GM12878 (cell line): ENCODE data around the gene EWSR1. TPM values are rescaled to one million over a fixed set of nuclear protein-coding genes. Genes with fewer than 3 reads are reported as not detected.

Source experiments
- ATAC-seq: fragments of 200-7000 bp; cut with Tn5 transposase; 3 replicates; pipeline ENCODE4 v1.9.1; 2020; ENCODE audit warnings: mild to moderate bottlenecking, moderate library complexity
- BruUV-seq: library from RNA; stranded (reverse); fragments of 400-500 nt; replicated peaks from 2 replicates; lab custom pipeline; 2021; lab: Mats Ljungman, UMichigan
- CTCF ChIA-PET: fragments of 300-600 bp; sonication (Branson Sonifier 250); formaldehyde crosslinking; extraction: SDS; loops from one replicate; lab custom pipeline; 2021; ENCODE audit warnings: inconsistent platforms; lab: Yijun Ruan, JAX
- POLR2A ChIA-PET: fragments of 350-600 bp; formaldehyde crosslinking; extraction: SDS; loops from one replicate; lab custom pipeline; 2021; ENCODE audit warnings: inconsistent platforms; lab: Charles Lee
- RAD21 ChIA-PET: fragments of 300-600 bp; sonication (Branson Sonifier 250); formaldehyde crosslinking; loops from one replicate; lab custom pipeline; 2023; ENCODE audit warnings: antibody characterized with exemption; ENCODE audit not compliant: unreplicated experiment; lab: Charles Lee
- SMC1A ChIA-PET: fragments of 300-600 bp; sonication (Branson Sonifier 250); formaldehyde crosslinking; loops from one replicate; lab custom pipeline; 2023; ENCODE audit not compliant: unreplicated experiment, uncharacterized antibody; lab: Charles Lee
- DNase-seq: peaks from one replicate; pipeline ENCODE4 v3.0.0-alpha.2; 2011; ENCODE audit warnings: low read depth, low spot score
- FAIRE-seq: peaks from 3 replicates; lab custom pipeline; 2011; peaks lifted over from hg19 to GRCh38; lab: Jason Lieb, UNC
- H2AFZ ChIP-seq: 2 replicates; pipeline ENCODE4 v1.6.0; 2011; ENCODE audit warnings: low read depth, low read length, control low read depth; ENCODE audit not compliant: control insufficient read depth
- H3K27ac ChIP-seq: 2 replicates; pipeline ENCODE4 v1.5.1; 2011; ENCODE audit warnings: control low read depth; ENCODE audit not compliant: control insufficient read depth, insufficient read depth
- H3K27me3 ChIP-seq, 2 experiments: replicated peaks in 1 of 2; 2 replicates each; pipeline versions ENCODE4 v1.6.0 to v1.6.1; 2011; ENCODE audit warnings: low read length in 1 of 2; ENCODE audit not compliant: control insufficient read depth in 2 of 2, insufficient read depth in 2 of 2
- H3K36me3 ChIP-seq, 2 experiments: 2 replicates each; pipeline ENCODE4 v1.5.1; 2011; ENCODE audit warnings: low read length in 1 of 2; ENCODE audit not compliant: control insufficient read depth in 2 of 2, insufficient read depth in 2 of 2
- H3K4me1 ChIP-seq: 2 replicates; pipeline ENCODE4 v1.6.1; 2011; ENCODE audit warnings: mild to moderate bottlenecking, low read length, moderate library complexity, mixed read lengths; ENCODE audit not compliant: control insufficient read depth, insufficient read depth
- H3K4me2 ChIP-seq: 2 replicates; pipeline ENCODE4 v1.6.0; 2011; ENCODE audit warnings: control low read depth; ENCODE audit not compliant: control insufficient read depth, insufficient read depth
- H3K4me3 ChIP-seq: fragments of 200-600 bp; sonication (generic); 2 replicates; pipeline ENCODE4 v1.5.1; 2016
- H3K79me2 ChIP-seq: 2 replicates; pipeline ENCODE4 v1.6.0; 2011; ENCODE audit warnings: low read length; ENCODE audit not compliant: control insufficient read depth, insufficient read depth
- H3K9ac ChIP-seq: 2 replicates; pipeline ENCODE4 v1.8.0; 2011; ENCODE audit warnings: low read length, control low read depth, mixed read lengths; ENCODE audit not compliant: control insufficient read depth, insufficient read depth
- H3K9me3 ChIP-seq: replicated peaks from 3 replicates; pipeline ENCODE4 v1.5.1; 2011; ENCODE audit warnings: mild to moderate bottlenecking, low read length; ENCODE audit not compliant: control insufficient read depth, insufficient read depth
- H4K20me1 ChIP-seq: 2 replicates; pipeline ENCODE4 v1.6.0; 2011; ENCODE audit not compliant: control insufficient read depth, insufficient read depth
- BCL11A ChIP-seq: IDR thresholded peaks from 2 replicates; pipeline ENCODE4 v1.6.1; 2011; ENCODE audit warnings: low read depth, low read length
- CHD2 ChIP-seq: IDR thresholded peaks from 2 replicates; pipeline ENCODE4 v1.6.1; 2011; ENCODE audit warnings: low read depth, low read length, improper control_type of control experiment, borderline replicate concordance
- CUX1 ChIP-seq: IDR thresholded peaks from 2 replicates; pipeline ENCODE4 v1.6.1; 2012; ENCODE audit warnings: improper control_type of control experiment, low read depth, low read length; ENCODE audit not compliant: insufficient replicate concordance
- EP300 ChIP-seq, 2 experiments: fragments of 150-350 bp in 1 of 2; IDR thresholded peaks; 2 replicates each; pipeline ENCODE4 v1.6.1; 2011 to 2012; ENCODE audit warnings: low read depth in 2 of 2, low read length in 2 of 2, borderline replicate concordance in 1 of 2, improper control_type of control experiment in 1 of 2, inconsistent platforms in 1 of 2; ENCODE audit not compliant: control insufficient read depth in 1 of 2
- MXI1 ChIP-seq: fragments of 150-350 bp; IDR thresholded peaks from 2 replicates; pipeline ENCODE4 v1.6.1; 2011; ENCODE audit warnings: low read depth, mild to moderate bottlenecking, inconsistent platforms, low read length, improper control_type of control experiment
- NBN ChIP-seq: fragments of 450-650 bp; IDR thresholded peaks from 2 replicates; pipeline ENCODE4 v1.6.1; 2016
- PML ChIP-seq: IDR thresholded peaks from 2 replicates; pipeline ENCODE4 v1.6.1; 2012; ENCODE audit warnings: low read length, inconsistent platforms
- POLR2AphosphoS5 ChIP-seq: IDR thresholded peaks from 2 replicates; pipeline ENCODE4 v1.6.1; 2011; ENCODE audit warnings: mild to moderate bottlenecking, low read length, inconsistent platforms
- RAD51 ChIP-seq: fragments of 450-650 bp; IDR thresholded peaks from 2 replicates; pipeline ENCODE4 v1.6.1; 2016; ENCODE audit warnings: moderate library complexity, mild to moderate bottlenecking, inconsistent platforms
- RBBP5 ChIP-seq: fragments of 200-600 bp; sonication (generic); conservative IDR thresholded peaks from 2 replicates; pipeline ENCODE4 v1.6.1; 2016
- SMARCA5 ChIP-seq: fragments of 450-650 bp; IDR thresholded peaks from 2 replicates; pipeline ENCODE4 v1.6.1; 2017; ENCODE audit warnings: mild to moderate bottlenecking
- SMC3 ChIP-seq: IDR thresholded peaks from 2 replicates; pipeline ENCODE4 v1.6.1; 2011; ENCODE audit warnings: low read length, improper control_type of control experiment, borderline replicate concordance
- SREBF1 ChIP-seq: IDR thresholded peaks from 2 replicates; pipeline ENCODE4 v1.6.1; 2012; ENCODE audit warnings: mild to moderate bottlenecking, low read length
- STAT1 ChIP-seq: fragments of 450-650 bp; conservative IDR thresholded peaks from 2 replicates; pipeline ENCODE4 v1.6.1; 2014; ENCODE audit warnings: antibody characterized with exemption, mild to moderate bottlenecking
- USF1 ChIP-seq: IDR thresholded peaks from 2 replicates; pipeline ENCODE4 v1.6.1; 2011; ENCODE audit warnings: borderline replicate concordance, low read depth, mild to moderate bottlenecking, moderate library complexity, mixed read lengths, low read length; ENCODE audit not compliant: insufficient read depth; ENCODE audit errors: extremely low read length
- WGBS: methylation state at CpG from one replicate; pipeline ENCODE4 v1.1.6; 2016; ENCODE audit warnings: low lambda C conversion rate; ENCODE audit not compliant: insufficient replicate concordance, insufficient coverage; ENCODE audit errors: missing lambda C conversion rate; 5-methylcytosine and 5-hydroxymethylcytosine counted together
- in situ Hi-C: fragments of 300-500 bp; cut with MboI; formaldehyde crosslinking; loops from 9 replicates; pipeline ENCODE4 v1.14.3; 2018; ENCODE audit warnings: mixed read lengths
- intact Hi-C: fragments of 100-400 bp; cut with micrococcal nuclease; formaldehyde crosslinking; loops from one replicate; pipeline ENCODE4 v1.14.2; 2022; ENCODE audit not compliant: unreplicated experiment
- polyA plus RNA-seq, 11 experiments: library from polyadenylated mRNA; depleted of rRNA in 4 of 11; unstranded in 6 of 11; stranded (reverse) in 5 of 11; fragments of >200 nt; fragmentation: Nextera tagmentation in 4 of 11; fragmentation: Illumina TruSeq in 1 of 11; extraction: Ambion mirVana in 4 of 11; extraction: Trizol in 1 of 11; gene quantifications; 1 replicate in 1 of 11; 2 replicates in 10 of 11; pipeline versions ENCODE4 v1.2.1 to v1.2.3, GENCODE V29; 2011 to 2016; ENCODE audit warnings: inconsistent platforms in 2 of 11, missing spikeins in 2 of 11, low read depth in 1 of 11
- total RNA-seq, 4 experiments: library from RNA; depleted of rRNA in 3 of 4; stranded (reverse); fragments of >200 nt in 3 of 4; fragmentation: Illumina TruSeq in 1 of 4; extraction: Trizol in 1 of 4; gene quantifications; 2 replicates each; pipeline versions ENCODE4 v1.2.1 to v1.2.3, GENCODE V29; 2013 to 2021

EWSR1 gene
- total and polyA plus RNA-seq, 10 of the 15 experiments (the other 5 are each of a cell fraction or from before 2014, with no cell fraction given), result 130 to 480 (median 356) TPM

GRCh38 chr22:29258407-29259252 is 9.4 kb upstream of the EWSR1 start:
- H3K9ac ChIP-seq, result no peak overlapping the region
- H3K27me3 ChIP-seq, result no peaks in the 10 kb centered on the region
- 99% methylated on average over 15 of the region's 17 CpGs for WGBS
- H2AFZ ChIP-seq, result no peak overlapping the region
- no peak for ATAC-seq
- ChIA-PET RAD21 (no interaction called here), SMC1A (no interaction called here), POLR2A (no interaction called here), CTCF (interaction anchor here (0.7 kb wide), 1 partner anchor 104 kb away, joined by 3 read pairs; no protein-coding TSS in a partner anchor)
- no TSS peak for BruUV-seq
- H3K79me2 ChIP-seq, result no peaks in the 10 kb centered on the region
- H3K4me1 ChIP-seq, result no peaks in the 10 kb centered on the region
- H3K4me3 ChIP-seq, result no peak overlapping the region
- no peaks in the 10 kb centered on the region for H4K20me1 ChIP-seq
- FAIRE-seq, result no peak
- no peak overlapping the region for H3K27ac ChIP-seq
- in situ Hi-C loops, result no loop called here
- DNase-seq, result no peak
- no peaks in the 10 kb centered on the region for H3K9me3 ChIP-seq
- H3K36me3 ChIP-seq, result no peaks in the 10 kb centered on the region; a peak in 2 of 4 replicates
- H3K4me2 ChIP-seq, result no peak overlapping the region
- intact Hi-C loops, result no loop called here
- no peak for TF ChIP-seq EP300 (IDR thresholded peaks at IDR 0.05; ENCODE audit: borderline replicate concordance in 1 of 2, control insufficient read depth in 1 of 2, low read depth in 2 of 2, low read length in 2 of 2)
- no peak for TF ChIP-seq MXI1
- no peak for TF ChIP-seq USF1
- TF ChIP-seq CHD2, result no peak
- TF ChIP-seq RBBP5, result no peak
- TF ChIP-seq PML, result no peak
- TF ChIP-seq BCL11A, result no peak
- no peak for TF ChIP-seq STAT1
- no peak for TF ChIP-seq SREBF1
- TF ChIP-seq NBN, result no peak
- no peak for TF ChIP-seq SMC3
- no peak; the same call in 1 of the 2 replicates for TF ChIP-seq POLR2AphosphoS5
- no peak for TF ChIP-seq CUX1
- no peak for TF ChIP-seq RAD51
- TF ChIP-seq SMARCA5, result no peak
